HG02981 (cell line): ENCODE measurements around the gene REPIN1.

Source experiments
- ATAC-seq: cut with Tn5 transposase; IDR thresholded peaks from one replicate; pipeline ENCODE4 v1.9.1; 2021; ENCODE audit warnings: mild to moderate bottlenecking, moderate library complexity; ENCODE audit not compliant: unreplicated experiment

Gene REPIN1

GRCh38 chr7:150359622-150360362, 8.8 kb upstream of the REPIN1 start:
- ATAC-seq: no peak

GRCh38 chr7:150360363-150361058, 8.1 kb upstream of the REPIN1 start:
- no peak for ATAC-seq

- no peak for ATAC-seq
These were observed 7.2 kb upstream of the REPIN1 start for GRCh38 chr7:150361402-150361801.

GRCh38 chr7:150361807-150362621, 6.6 kb upstream of the REPIN1 start:
- no peak for ATAC-seq

- no peak for ATAC-seq
These were observed 5.3 kb upstream of the REPIN1 start for GRCh38 chr7:150363370-150363769.

GRCh38 chr7:150363872-150364271, 4.8 kb upstream of the REPIN1 start:
- ATAC-seq: peak; percentile 33

- ATAC-seq: no peak
These were observed 3.4 kb upstream of the REPIN1 start for GRCh38 chr7:150365194-150365593.

- ATAC-seq: no peak
These were observed 2.8 kb upstream of the REPIN1 start for GRCh38 chr7:150365673-150366398.

GRCh38 chr7:150367677-150368095, 936 bp upstream of the REPIN1 start:
- ATAC-seq: no peak

- peak; percentile 50 for ATAC-seq
These were observed 494 bp downstream of the REPIN1 start for GRCh38 chr7:150368884-150369747.

GRCh38 chr7:150369748-150370501, 1.3 kb downstream of the REPIN1 start:
- no peak for ATAC-seq

GRCh38 chr7:150370612-150371071, 2.0 kb downstream of the REPIN1 start:
- no peak for ATAC-seq

GRCh38 chr7:150371131-150371995, 2.7 kb downstream of the REPIN1 start:
- ATAC-seq: no peak

GRCh38 chr7:150371996-150372270, 3.3 kb downstream of the REPIN1 start:
- ATAC-seq: no peak

- ATAC-seq: no peak
These were observed 3.8 kb downstream of the REPIN1 start for GRCh38 chr7:150372271-150373048.

- no peak for ATAC-seq
These were observed 4.6 kb downstream of the REPIN1 start for GRCh38 chr7:150373049-150373801.

GRCh38 chr7:150374026-150374425, 5.4 kb downstream of the REPIN1 start:
- no peak for ATAC-seq
